H1 (cell line): ENCODE data around the gene ENPP1. TPM values are rescaled to one million over a fixed set of nuclear protein-coding genes. Genes with fewer than 3 reads are reported as not detected.

ENCODE experiments used
- BCL11A ChIP-seq, 2 experiments: IDR thresholded peaks; one replicate each; pipeline ENCODE4 v1.6.1; 2011; ENCODE audit warnings: low read depth in 2 of 2, low read length in 2 of 2, mild to moderate bottlenecking in 2 of 2
- HDAC6 ChIP-seq: IDR thresholded peaks from one replicate; pipeline ENCODE4 v1.7.1; 2012; ENCODE audit warnings: low read depth, mild to moderate bottlenecking, inconsistent platforms, low read length, moderate library complexity
- polyA plus RNA-seq, 7 experiments: library from polyadenylated mRNA; depleted of rRNA in 3 of 7; stranded (reverse) in 5 of 7; unstranded in 2 of 7; fragments of >200 nt in 5 of 7; fragments of 200-250 nt in 2 of 7; gene quantifications; 1 replicate in 5 of 7; 2 replicates in 1 of 7; 4 replicates in 1 of 7; pipeline versions ENCODE4 v1.2.1 to v1.2.3, GENCODE V29; 2011 to 2013; ENCODE audit warnings: missing spikeins in 2 of 7, mixed read lengths in 2 of 7
- total RNA-seq: library from RNA; stranded (reverse); fragmentation: NEBNext Ultra II Directional; extraction: Animal tissue kit (Norgen Biotek cat#: 25700); gene quantifications from 2 replicates; pipeline ENCODE4 v1.2.1, GENCODE V29; 2021

The ENPP1 gene
- total and polyA plus RNA-seq, 2 of the 8 experiments (the other 6 are each of a cell fraction or from before 2014, with no cell fraction given) = 10.1 to 39.1 TPM

DNA sequence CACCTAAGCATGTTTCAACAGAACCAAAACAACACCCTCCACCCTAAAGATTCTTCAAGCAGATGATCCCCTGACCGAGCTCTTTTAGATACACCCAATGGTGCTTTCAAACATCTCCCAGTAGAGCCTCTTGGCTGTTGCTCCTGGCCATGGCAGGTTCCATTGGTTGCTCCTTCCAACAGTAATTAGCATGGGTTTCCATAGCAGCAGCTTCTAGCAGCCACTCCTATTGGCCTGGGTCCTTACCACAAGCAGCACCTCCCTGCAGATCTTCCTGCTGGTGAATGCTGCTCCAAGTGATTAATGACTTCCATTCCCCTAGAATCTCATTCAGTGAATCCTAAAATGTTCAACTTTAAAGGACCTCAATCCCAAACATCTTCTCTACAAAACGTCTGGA, 129.4 kb downstream of the ENPP1 start (continued):
- TF ChIP-seq BCL11A (IDR thresholded peaks at IDR 0.05; ENCODE audit: low read depth in 2 of 2, low read length in 2 of 2) = no peak
- no peak for TF ChIP-seq HDAC6
